GM10248 (cell line): ENCODE measurements around the gene CAMLG.
"Not testable (repeated sequence)": the region's sequence is repeated elsewhere in the genome, so short reads cannot be mapped to it uniquely, and the experiment has no call there.

Experiments used
- CTCF ChIA-PET: fragments of 300-600 bp; sonication (Branson Sonifier 250); formaldehyde crosslinking; extraction: SDS; loops from one replicate; lab custom pipeline; 2021; ENCODE audit warnings: antibody characterized with exemption; lab: Yijun Ruan, JAX
- POLR2A ChIA-PET: fragments of 350-650 bp; sonication (Branson Sonifier 250); formaldehyde crosslinking; extraction: SDS; loops from one replicate; lab custom pipeline; 2020; ENCODE audit warnings: antibody characterized with exemption; lab: Yijun Ruan, JAX
- DNase-seq: peaks from one replicate; pipeline ENCODE4 v3.0.0; 2012; ENCODE audit errors: extremely low spot score
- TF ChIP-seq, protein P1 (sequence below): IDR thresholded peaks from 2 replicates; pipeline ENCODE4 v1.5.1; 2012; ENCODE audit warnings: mild to moderate bottlenecking, low read depth; ENCODE audit errors: extremely low read depth, missing control alignments, control extremely low read depth

Gene CAMLG

GRCh38 chr5:134738133-134738962, at the start of gene CAMLG:
CAMLG (plus strand) TSS chr5:134738548; CDS start chr5:134738621, 73 bp downstream.
- TF ChIP-seq, protein P1, sequence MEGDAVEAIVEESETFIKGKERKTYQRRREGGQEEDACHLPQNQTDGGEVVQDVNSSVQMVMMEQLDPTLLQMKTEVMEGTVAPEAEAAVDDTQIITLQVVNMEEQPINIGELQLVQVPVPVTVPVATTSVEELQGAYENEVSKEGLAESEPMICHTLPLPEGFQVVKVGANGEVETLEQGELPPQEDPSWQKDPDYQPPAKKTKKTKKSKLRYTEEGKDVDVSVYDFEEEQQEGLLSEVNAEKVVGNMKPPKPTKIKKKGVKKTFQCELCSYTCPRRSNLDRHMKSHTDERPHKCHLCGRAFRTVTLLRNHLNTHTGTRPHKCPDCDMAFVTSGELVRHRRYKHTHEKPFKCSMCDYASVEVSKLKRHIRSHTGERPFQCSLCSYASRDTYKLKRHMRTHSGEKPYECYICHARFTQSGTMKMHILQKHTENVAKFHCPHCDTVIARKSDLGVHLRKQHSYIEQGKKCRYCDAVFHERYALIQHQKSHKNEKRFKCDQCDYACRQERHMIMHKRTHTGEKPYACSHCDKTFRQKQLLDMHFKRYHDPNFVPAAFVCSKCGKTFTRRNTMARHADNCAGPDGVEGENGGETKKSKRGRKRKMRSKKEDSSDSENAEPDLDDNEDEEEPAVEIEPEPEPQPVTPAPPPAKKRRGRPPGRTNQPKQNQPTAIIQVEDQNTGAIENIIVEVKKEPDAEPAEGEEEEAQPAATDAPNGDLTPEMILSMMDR = peak; percentile 87
- ChIA-PET CTCF (interaction anchor here (0.6 to 5.7 kb wide), 24 partner anchors 9 to 179 kb away, joined by 3 to 66 read pairs (median 4); partner anchors contain the start of genes DDX46 and PCBD2), POLR2A (interaction anchor here (0.5 to 1.0 kb wide), 2 partner anchors 164 to 286 kb away, joined by 5 to 7 read pairs; no protein-coding TSS in a partner anchor)
- DNase-seq = peak; percentile 95

DNA sequence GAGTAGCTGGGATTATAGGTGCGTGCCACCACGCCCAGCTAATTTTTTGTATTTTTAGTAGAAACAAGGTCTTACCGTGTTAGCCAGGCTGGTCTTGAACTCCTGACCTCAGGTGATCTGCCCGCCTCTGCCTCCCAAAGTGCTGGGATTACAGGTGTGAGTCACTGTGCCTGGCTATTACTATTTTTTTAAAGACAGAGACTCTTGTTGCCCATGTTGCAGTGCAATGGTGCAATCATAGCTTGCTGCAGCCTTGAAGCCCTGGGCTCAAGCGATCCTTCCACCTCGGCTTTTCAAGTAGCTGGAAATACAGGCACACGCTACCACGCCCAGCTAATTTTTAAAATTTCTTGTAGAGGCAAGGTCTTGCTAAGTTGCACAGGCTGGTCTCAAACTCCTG, 48.2 kb upstream of the CAMLG start:
- CTCF ChIA-PET = interaction anchor here (1.0 kb wide), 1 partner anchor 9 kb away, joined by 3 read pairs; no protein-coding TSS in a partner anchor
- POLR2A ChIA-PET, DNase-seq: not testable (repeated sequence)

GRCh38 chr5:134692722-134693121, 45.6 kb upstream of the CAMLG start:
- POLR2A ChIA-PET = interaction anchor here (0.6 kb wide), 1 partner anchor 36 kb away, joined by 3 read pairs; no protein-coding TSS in a partner anchor
- CTCF ChIA-PET = interaction anchor here (1.1 to 1.4 kb wide), 3 partner anchors 20 to 212 kb away, joined by 3 read pairs; no protein-coding TSS in a partner anchor
- no peak for DNase-seq
- TF ChIP-seq, protein P1 = no peak

DNA sequence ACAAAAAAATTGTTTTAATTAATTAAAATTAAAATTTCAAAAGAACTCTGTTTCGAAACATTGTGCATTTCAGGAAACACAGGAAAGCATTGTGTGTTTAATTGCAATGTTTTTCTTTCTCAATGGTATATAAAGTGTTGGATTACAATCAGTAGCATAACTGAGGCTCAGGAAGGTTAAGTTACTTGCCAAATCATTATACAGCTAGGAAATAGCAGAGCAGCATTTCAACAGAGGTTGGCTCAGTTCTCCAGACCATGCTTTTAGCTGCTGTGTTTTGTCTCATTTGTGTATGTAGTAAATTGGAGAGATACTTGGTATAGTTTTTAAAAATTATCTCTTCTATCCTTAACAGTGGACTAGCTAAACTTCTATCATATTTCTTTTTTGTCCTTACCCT, 30.0 kb upstream of the CAMLG start:
- ChIA-PET CTCF (interaction anchor here (1.3 kb wide), 1 partner anchor 21 kb away, joined by 3 read pairs; no protein-coding TSS in a partner anchor), POLR2A (no interaction called here)
- no peak for DNase-seq
- TF ChIP-seq, protein P1 = no peak

GRCh38 chr5:134714120-134714519, 24.2 kb upstream of the CAMLG start:
- CTCF ChIA-PET = interaction anchor here (0.9 to 1.3 kb wide), 2 partner anchors 22 to 24 kb away, joined by 3 to 4 read pairs; partner anchors contain the start of gene CAMLG
- POLR2A ChIA-PET = no interaction called here
- TF ChIP-seq, protein P1 = no peak
- no peak for DNase-seq

- ChIA-PET CTCF (interaction anchor here (0.9 to 1.3 kb wide), 3 partner anchors 22 to 24 kb away, joined by 3 to 4 read pairs (median 3); partner anchors contain the start of gene CAMLG), POLR2A (no interaction called here)
- DNase-seq = no peak
- TF ChIP-seq, protein P1 = no peak
These were observed 23.8 kb upstream of the CAMLG start for GRCh38 chr5:134714541-134714940.

DNA sequence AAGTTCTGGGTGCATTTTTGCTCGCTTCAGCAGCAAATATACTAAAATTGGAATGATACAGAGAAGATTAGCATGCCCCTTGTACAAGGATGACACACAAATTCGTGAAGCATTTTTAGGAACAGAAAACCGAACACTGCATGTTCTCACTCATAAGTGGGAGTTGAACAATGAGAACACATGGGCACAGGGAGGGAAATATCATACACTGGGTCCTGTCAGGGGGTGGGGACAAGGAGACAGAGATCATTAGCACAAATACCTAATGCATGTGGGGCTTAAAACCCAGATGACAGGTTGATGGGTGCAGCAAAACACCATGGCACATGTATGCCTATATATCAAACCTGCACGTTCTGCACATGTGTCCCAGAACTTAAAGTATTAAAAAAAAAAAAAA, 22.9 kb upstream of the CAMLG start:
- POLR2A ChIA-PET, DNase-seq: not testable (repeated sequence)
- CTCF ChIA-PET = interaction anchor here (1.1 kb wide), 1 partner anchor 23 kb away, joined by 3 read pairs; the partner anchor contains the start of gene CAMLG
